ENCODE measurements around the gene FLNB.

Gene FLNB

GRCh38 chr3:58205981-58206380 lies 197.8 kb downstream of the FLNB start:
- no peak for DNase-seq (ENCODE audit: low read depth)

GRCh38 chr3:58206406-58207011 lies 198.3 kb downstream of the FLNB start:
- no peak for DNase-seq (ENCODE audit: low read depth)

- no peak for DNase-seq (ENCODE audit: low read depth)
Measured at GRCh38 chr3:58207954-58208353, 199.7 kb downstream of the FLNB start.

- DNase-seq (ENCODE audit: low read depth), result no peak
Measured at GRCh38 chr3:58209933-58210332, 201.7 kb downstream of the FLNB start.

- DNase-seq (ENCODE audit: low read depth), result no peak
Measured at GRCh38 chr3:58210761-58211460, 202.7 kb downstream of the FLNB start, which contains the start of gene DNASE1L3. Gene DNASE1L3 (minus strand): TSS chr3:58210972. CDS start chr3:58210906, 66 bp downstream.

GRCh38 chr3:58214484-58215316 lies 206.5 kb downstream of the FLNB start:
- DNase-seq (ENCODE audit: low read depth), result no peak

- no peak for DNase-seq (ENCODE audit: low read depth)
Measured at GRCh38 chr3:58215317-58216025, 207.2 kb downstream of the FLNB start.

- DNase-seq (ENCODE audit: low read depth), result no peak
Measured at GRCh38 chr3:58216496-58217195, 208.4 kb downstream of the FLNB start.

GRCh38 chr3:58217209-58217811 lies 209.1 kb downstream of the FLNB start:
- DNase-seq (ENCODE audit: low read depth), result no peak

- DNase-seq (ENCODE audit: low read depth), result no peak
Measured at GRCh38 chr3:58218904-58219303, 210.7 kb downstream of the FLNB start.

All from T-helper 22 cell (primary cell).